GDM1 (cell line): ENCODE results near the gene NEIL3.

Experiments
- DNase-seq: peaks from one replicate; lab custom pipeline; 2025; lab: John Stamatoyannopoulos, UW

The NEIL3 gene

GRCh38 chr4:177369372-177369771 lies 59.7 kb downstream of the NEIL3 start:
- no peak for DNase-seq

DNA sequence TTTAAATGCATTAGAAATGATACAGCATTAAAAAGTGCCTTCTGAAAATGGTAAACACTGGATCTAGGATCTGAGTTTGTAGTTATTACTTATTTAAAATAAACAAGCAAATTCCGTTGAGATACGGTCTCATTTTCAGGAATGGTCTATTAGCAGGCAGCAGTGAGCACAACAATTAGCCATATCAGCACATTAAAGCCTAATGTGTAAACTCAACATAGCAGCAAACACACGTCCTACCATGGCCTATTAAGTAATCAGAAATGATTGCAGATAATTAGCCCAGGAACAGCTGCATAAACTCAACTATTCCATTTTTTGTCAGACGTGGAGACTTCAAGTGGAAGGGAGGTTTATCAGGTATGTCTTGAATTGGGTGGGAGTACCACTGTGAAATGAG lies 61.8 kb downstream of the NEIL3 start:
- DNase-seq: no peak

GRCh38 chr4:177374966-177375365 lies 65.3 kb downstream of the NEIL3 start:
- DNase-seq: no peak

- no peak for DNase-seq
Measured at GRCh38 chr4:177375372-177375771, 65.7 kb downstream of the NEIL3 start.

- no peak for DNase-seq
Measured at GRCh38 chr4:177376024-177376423, 66.3 kb downstream of the NEIL3 start.

- DNase-seq: no peak
Measured at GRCh38 chr4:177380730-177381287, 71.1 kb downstream of the NEIL3 start.

DNA sequence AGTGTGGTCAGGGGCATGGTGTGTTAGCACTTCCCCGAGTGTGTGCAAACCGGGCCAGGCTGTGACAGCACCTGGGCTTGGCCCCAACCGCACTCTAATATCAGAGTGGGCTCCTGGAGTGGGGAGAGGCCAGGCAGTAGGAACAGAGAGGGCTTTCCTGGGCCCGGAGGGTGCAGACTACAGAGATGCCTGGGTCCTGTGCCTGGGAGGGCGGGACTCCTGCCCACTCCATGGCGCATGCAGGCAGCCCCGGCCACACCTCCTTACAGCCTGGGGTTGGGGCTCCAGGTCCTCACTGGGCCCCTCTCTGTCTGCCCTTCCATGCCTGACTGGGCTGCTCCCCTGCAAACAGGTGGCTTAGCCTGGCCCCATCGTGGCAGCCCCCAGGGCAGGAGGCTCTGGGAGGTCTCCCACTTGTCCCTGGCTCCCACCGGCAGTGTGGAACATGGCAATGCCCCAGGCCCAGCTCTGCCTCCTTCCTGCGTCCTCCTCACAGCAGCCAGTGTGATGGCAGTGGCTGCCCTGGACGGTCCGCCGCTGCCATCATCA lies 72.2 kb downstream of the NEIL3 start:
- no peak for DNase-seq

DNA sequence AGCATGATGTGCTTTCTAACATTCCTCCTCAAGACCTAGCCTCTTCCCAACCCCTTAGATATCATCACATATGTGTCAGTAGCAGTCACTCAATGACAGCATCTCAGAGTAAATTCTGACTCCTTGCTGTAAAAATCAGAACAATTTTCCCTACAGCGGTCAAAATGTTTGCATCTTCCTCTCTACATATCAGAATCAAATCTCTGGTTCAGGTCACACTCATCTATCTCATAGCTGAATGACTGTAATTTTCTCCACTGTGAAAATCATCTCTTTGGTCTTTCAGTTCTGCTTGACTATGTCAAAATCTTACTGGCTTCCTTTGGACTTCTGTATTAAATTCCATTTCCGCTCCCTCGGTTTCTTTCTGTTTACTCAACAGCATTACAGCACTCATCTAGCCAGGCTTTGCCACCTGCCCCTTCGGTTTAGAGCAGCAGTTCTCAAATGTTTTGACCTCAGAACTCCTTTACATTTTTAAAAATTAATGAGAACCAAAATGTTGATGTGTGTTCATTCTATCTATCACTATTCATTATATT lies 75.3 kb downstream of the NEIL3 start:
- no peak for DNase-seq

DNA sequence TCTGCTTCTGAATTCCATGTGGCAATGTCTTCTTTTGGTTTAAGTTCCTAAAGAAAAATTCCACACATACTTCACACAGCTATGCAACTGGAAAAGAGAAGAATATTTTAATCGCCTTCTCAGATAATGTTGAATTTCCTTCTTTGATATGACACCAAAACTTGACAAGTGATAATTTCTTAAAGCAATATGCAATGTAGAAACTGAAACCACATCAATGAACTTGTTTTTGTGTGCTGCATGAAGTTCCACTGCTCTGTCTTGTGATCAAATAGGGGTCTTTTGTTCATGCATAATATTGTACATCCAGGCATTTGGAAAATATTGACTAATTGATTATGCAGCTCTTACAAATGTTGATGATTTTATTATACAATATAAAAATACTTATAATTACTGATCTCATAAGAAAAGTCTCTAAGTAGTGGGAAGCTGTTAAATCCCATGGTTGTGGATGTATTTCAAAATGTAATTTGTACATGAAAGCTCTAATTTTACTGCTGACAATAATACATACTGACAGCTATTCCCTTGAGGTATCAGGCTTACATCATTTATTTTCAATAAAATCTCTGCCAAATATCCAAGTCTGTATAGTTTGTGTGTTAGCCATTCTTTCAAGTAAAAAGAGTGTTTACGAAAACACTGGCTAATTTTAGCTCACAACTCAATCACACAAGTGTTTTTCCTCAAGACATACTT lies 76.1 kb downstream of the NEIL3 start:
- DNase-seq: no peak

- no peak for DNase-seq
Measured at GRCh38 chr4:177386278-177386815, 76.7 kb downstream of the NEIL3 start.

DNA sequence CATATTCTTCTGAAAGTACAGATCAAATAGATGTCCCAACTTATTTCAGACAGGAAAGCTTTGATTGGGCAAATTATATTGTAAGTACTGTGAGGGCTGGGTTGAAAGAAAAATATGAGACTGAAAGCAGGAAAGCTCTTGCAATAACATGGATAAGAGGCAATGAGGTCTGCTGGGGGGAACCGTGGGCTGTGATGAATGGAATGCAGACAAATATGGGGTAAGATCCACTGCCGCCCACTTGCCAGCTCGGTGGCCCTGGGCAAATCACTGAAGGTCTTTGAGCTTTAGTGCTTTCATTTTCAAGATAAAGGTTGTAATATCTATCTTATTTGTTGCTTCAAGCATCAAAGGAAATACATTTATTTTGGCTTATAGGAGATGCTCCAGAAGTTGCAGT lies 81.6 kb downstream of the NEIL3 start:
- DNase-seq: no peak

DNA sequence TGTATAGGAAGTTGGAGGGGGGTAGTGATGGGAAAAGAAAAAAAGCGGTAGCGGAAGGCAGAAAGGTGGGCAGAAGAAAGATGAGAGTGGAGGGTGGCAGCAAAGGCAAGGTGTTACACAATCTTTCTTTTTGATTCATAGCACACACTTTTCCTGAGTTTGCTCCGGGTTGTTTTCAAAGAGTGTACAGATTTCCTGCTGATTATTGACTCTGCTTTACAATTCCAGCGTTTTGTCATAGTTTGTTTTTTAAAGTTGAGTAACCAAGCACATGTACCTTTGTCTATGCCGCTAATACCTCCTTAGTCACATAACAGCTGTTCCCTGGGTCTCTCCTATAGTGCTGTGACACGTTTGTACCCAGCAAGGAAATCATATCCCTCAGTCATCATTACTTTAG lies 82.3 kb downstream of the NEIL3 start:
- DNase-seq: no peak

DNA sequence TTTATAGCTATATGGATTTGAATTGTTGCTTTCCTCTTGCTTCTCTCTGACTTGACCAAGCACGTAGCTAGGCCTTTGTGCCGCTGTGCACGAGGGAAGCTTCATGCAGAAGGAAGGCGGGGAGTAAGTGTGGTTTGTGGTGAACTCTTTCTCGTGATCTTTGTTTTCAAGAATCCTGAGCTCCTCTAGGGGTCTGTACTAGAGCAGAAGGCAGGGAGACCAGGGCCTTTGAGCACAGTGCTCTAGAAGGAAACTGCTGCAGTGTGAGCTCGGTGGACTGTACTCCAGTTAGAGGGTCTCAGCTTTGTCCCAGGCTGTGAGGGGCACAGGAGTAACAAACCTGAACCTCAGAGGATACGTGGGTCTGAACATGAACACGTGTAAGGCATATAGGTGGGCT lies 83.6 kb downstream of the NEIL3 start:
- DNase-seq: no peak

DNA sequence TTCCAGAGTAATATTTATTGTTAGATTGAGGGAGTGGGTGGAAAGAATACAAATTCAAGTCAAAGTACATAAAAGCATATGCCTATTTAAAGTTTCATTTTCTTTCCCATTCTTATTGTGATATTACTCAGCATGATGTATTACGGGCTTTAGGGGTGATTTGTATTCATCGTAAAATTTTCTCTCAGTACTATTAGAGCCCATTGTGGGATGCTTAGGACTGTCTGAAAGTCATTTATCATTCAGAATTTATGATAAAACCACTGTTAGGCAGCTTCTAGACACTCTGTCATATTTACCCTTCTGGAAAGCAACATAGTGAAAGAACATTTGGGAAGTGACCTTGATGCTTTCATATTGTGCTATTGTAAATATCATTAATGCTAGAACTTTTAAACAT lies 86.7 kb downstream of the NEIL3 start:
- no peak for DNase-seq

- DNase-seq: no peak
Measured at GRCh38 chr4:177400030-177400429, 90.4 kb downstream of the NEIL3 start.

- DNase-seq: no peak
Measured at GRCh38 chr4:177401658-177402273, 92.1 kb downstream of the NEIL3 start.

DNA sequence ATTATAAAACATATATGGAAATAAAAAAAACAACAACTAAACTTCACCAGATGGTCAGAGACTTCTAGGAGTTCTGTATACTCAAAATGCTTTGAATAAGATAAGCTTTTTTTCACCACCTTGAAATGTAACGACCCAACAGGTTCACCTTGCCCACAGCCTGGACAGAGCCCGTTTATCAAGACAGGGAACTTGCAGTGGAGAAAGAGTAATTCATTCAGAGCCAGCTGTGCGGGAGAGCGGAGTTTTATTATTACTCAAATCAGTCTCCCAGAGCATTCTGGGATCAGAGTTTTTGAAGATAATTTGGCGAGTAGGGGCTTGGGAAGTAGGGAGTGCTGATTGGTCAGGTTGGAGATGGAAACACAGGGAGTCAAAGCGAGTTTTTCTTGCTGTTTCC lies 94.1 kb downstream of the NEIL3 start:
- no peak for DNase-seq

GRCh38 chr4:177404342-177404741 lies 94.7 kb downstream of the NEIL3 start:
- no peak for DNase-seq

GRCh38 chr4:177404986-177405385 lies 95.3 kb downstream of the NEIL3 start:
- no peak for DNase-seq

GRCh38 chr4:177405508-177405907 lies 95.8 kb downstream of the NEIL3 start:
- DNase-seq: no peak

DNA sequence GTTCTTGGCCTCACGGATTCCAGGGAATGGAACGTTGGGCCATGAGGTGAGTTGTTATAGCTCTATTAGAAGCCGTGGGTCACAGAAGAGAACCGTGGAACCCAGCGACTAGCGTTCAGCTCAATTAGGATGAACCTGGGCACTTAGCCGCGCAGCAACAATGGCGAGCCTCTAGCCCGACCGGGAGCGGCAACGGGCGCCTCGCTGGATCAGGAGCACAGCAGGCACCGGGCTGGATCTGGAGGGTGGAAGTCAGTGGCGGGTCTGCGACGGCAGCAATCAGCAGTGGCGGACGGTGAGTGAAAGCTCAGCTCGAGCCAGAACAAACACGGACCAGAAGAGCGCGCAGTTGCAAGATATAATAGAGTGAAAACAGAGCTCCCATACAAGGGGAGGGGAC lies 98.3 kb downstream of the NEIL3 start:
- no peak for DNase-seq

GRCh38 chr4:177410566-177410965 lies 100.9 kb downstream of the NEIL3 start:
- no peak for DNase-seq

DNA sequence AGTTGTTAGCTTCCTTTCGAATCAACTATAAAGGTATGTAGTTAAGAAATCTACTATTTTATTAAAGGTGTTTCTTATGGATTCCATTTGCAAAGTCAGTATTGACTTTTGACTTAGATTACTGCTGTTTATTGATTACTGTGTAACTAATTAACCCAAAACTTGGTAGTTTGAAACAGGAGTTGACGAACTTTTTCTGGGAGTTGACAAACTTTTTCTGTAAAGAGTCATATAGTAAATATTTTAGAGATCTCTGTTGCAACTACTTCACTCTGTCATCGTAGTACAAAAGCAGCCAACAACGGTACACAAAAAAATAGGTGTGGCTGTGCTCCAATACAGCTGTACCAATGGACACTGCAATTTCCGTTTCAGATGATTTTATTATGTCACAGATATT lies 102.3 kb downstream of the NEIL3 start:
- DNase-seq: no peak
